SH-SY5Y (cell line): ENCODE results near the gene LAMA3.

ENCODE experiments used
- GATA2 ChIP-seq: IDR thresholded peaks from 2 replicates; pipeline ENCODE4 v1.6.1; 2011; ENCODE audit warnings: mild to moderate bottlenecking, low read depth, low read length
- GATA3 ChIP-seq: IDR thresholded peaks from 2 replicates; pipeline ENCODE4 v1.6.1; 2011; ENCODE audit warnings: low read depth, mild to moderate bottlenecking, low read length, moderate library complexity

GRCh38 chr18:23941791-23942190 is 252.5 kb downstream of the LAMA3 start:
- no peak for TF ChIP-seq GATA3
- TF ChIP-seq GATA2: no peak
